BLaER1 (cell line): ENCODE data around the gene FOS.
A peak's percentile ranks its signal among the peaks of the same experiment; 100 is the strongest.

ENCODE experiments used
- H3K27ac ChIP-seq: shearing (Covaris generic); formaldehyde crosslinking; 2 replicates; pipeline ENCODE4 v1.8.1; 2022
- H3K27me3 ChIP-seq: shearing (Covaris generic); formaldehyde crosslinking; 2 replicates; pipeline ENCODE4 v1.8.1; 2022
- H3K36me3 ChIP-seq: shearing (Covaris generic); formaldehyde crosslinking; 2 replicates; pipeline ENCODE4 v1.8.1; 2022
- H3K4me1 ChIP-seq: shearing (Covaris generic); formaldehyde crosslinking; 2 replicates; pipeline ENCODE4 v1.8.1; 2022
- H3K4me2 ChIP-seq: shearing (Covaris generic); formaldehyde crosslinking; 2 replicates; pipeline ENCODE4 v1.8.1; 2022
- H3K4me3 ChIP-seq: shearing (Covaris generic); formaldehyde crosslinking; 2 replicates; pipeline ENCODE4 v1.8.1; 2022
- H3K9ac ChIP-seq: shearing (Covaris generic); formaldehyde crosslinking; 2 replicates; pipeline ENCODE4 v1.8.1; 2022
- H3K9me3 ChIP-seq: shearing (Covaris generic); formaldehyde crosslinking; 2 replicates; pipeline ENCODE4 v1.8.1; 2022
- H4K20me1 ChIP-seq: shearing (Covaris generic); formaldehyde crosslinking; 2 replicates; pipeline ENCODE4 v1.8.1; 2022
- Cebpa-rat ChIP-seq: shearing (Covaris generic); IDR thresholded peaks from 2 replicates; pipeline ENCODE4 v1.8.1; 2022

FOS gene

GRCh38 chr14:75329369-75329768 lies 50.7 kb downstream of the FOS start:
- no peak overlapping the region for H3K4me3 ChIP-seq
- H3K36me3 ChIP-seq, result no peaks in the 10 kb centered on the region
- no peak for TF ChIP-seq Cebpa-rat
- peaks cover 30% of the 10 kb centered on the region for H3K4me1 ChIP-seq
- no peaks in the 10 kb centered on the region for H3K9me3 ChIP-seq
- H3K4me2 ChIP-seq, result no peak overlapping the region
- H3K27ac ChIP-seq, result no peak overlapping the region
- H3K9ac ChIP-seq, result no peak overlapping the region
- no peaks in the 10 kb centered on the region for H4K20me1 ChIP-seq
- no peaks in the 10 kb centered on the region for H3K27me3 ChIP-seq

- Histone ChIP-seq H3K27me3 (no peaks in the 10 kb centered on the region), H3K27ac (no peak overlapping the region), H3K36me3 (no peaks in the 10 kb centered on the region), H3K9ac (no peak overlapping the region), H3K9me3 (no peaks in the 10 kb centered on the region), H3K4me1 (peaks cover 48% of the 10 kb centered on the region), H4K20me1 (no peaks in the 10 kb centered on the region), H3K4me3 (no peak overlapping the region), H3K4me2 (0 out of 2 replicates have a peak overlapping the region, but pooled peaks have one; percentile 7)
- TF ChIP-seq Cebpa-rat, result no peak
These were observed 52.8 kb downstream of the FOS start for GRCh38 chr14:75331471-75331870.
